ENCODE measurements around the gene MPZL2. TPM values are rescaled to one million over a fixed set of nuclear protein-coding genes. Genes with fewer than 3 reads are reported as not detected.

Gene MPZL2
- total RNA-seq, 1 experiment from 2014 or later = 1.2 TPM

- ATAC-seq (peak; percentile 44), DNase-seq (ENCODE audit: low spot score) (no peak)
- H3K27me3 Mint-ChIP-seq (ENCODE audit: low read depth) = peaks cover 33% of the 10 kb centered on the region
- H3K4me3 Mint-ChIP-seq = no peak overlapping the region
- no peak overlapping the region for H3K27ac Mint-ChIP-seq
- CTCF ChIA-PET = interaction anchor here (0.8 to 2.4 kb wide), 4 partner anchors 13 to 106 kb away, joined by 5 to 8 read pairs (median 6); partner anchors contain the start of gene MPZL2
- H3K9me3 Mint-ChIP-seq = no peaks in the 10 kb centered on the region
- TF ChIP-seq NFATC4 (CRISPR knock-in tag; IDR thresholded peaks at IDR 0.05) = no peak
- no peak for TF ChIP-seq SP1 (CRISPR knock-in tag; conservative IDR thresholded peaks at IDR 0.05)
- TF ChIP-seq MAX (CRISPR knock-in tag; IDR thresholded peaks at IDR 0.05) = no peak
- no peak for TF ChIP-seq ZNF423 (CRISPR knock-in tag; IDR thresholded peaks at IDR 0.05)
- no peak for TF ChIP-seq ATF1 (CRISPR knock-in tag; IDR thresholded peaks at IDR 0.05)
- no peak for TF ChIP-seq MXD4 (CRISPR knock-in tag; IDR thresholded peaks at IDR 0.05; ENCODE audit: borderline replicate concordance)
- no peak for TF ChIP-seq GABPB1 (CRISPR knock-in tag; IDR thresholded peaks at IDR 0.05)
- TF ChIP-seq USF1 (CRISPR knock-in tag; IDR thresholded peaks at IDR 0.05) = no peak
- no peak for TF ChIP-seq ZBTB21 (CRISPR knock-in tag; IDR thresholded peaks at IDR 0.05; ENCODE audit: borderline replicate concordance)
- no peak for TF ChIP-seq ZNF232 (CRISPR knock-in tag; IDR thresholded peaks at IDR 0.05)
- no peak for TF ChIP-seq NR1H2 (CRISPR knock-in tag; IDR thresholded peaks at IDR 0.05)
- TF ChIP-seq CDX4 (CRISPR knock-in tag; IDR thresholded peaks at IDR 0.05; ENCODE audit: borderline replicate concordance) = no peak
- no peak for TF ChIP-seq JAZF1 (CRISPR knock-in tag; IDR thresholded peaks at IDR 0.05)
- H3K36me3 Mint-ChIP-seq = no peaks in the 10 kb centered on the region
- POLR2A ChIA-PET = no interaction called here
- peaks cover 2% of the 10 kb centered on the region; the same call in 1 of the 2 replicates for H3K4me1 Mint-ChIP-seq
Observed at GRCh38 chr11:118277312-118277711, 13.2 kb upstream of the MPZL2 start.

- peaks cover 42% of the 10 kb centered on the region for H3K27me3 Mint-ChIP-seq (ENCODE audit: low read depth)
- POLR2A ChIA-PET = no interaction called here
- H3K36me3 Mint-ChIP-seq = no peaks in the 10 kb centered on the region
- no peaks in the 10 kb centered on the region for H3K9me3 Mint-ChIP-seq
- H3K4me1 Mint-ChIP-seq = peaks cover 2% of the 10 kb centered on the region; the same call in 1 of the 2 replicates
- no peak for DNase-seq (ENCODE audit: low spot score)
- TF ChIP-seq CDX4 (CRISPR knock-in tag; IDR thresholded peaks at IDR 0.05; ENCODE audit: borderline replicate concordance) (no peak), ZBTB43 (CRISPR knock-in tag; IDR thresholded peaks at IDR 0.05) (no peak), MXD4 (CRISPR knock-in tag; IDR thresholded peaks at IDR 0.05; ENCODE audit: borderline replicate concordance) (no peak), GTF2I (CRISPR knock-in tag; conservative IDR thresholded peaks at IDR 0.05) (no peak), FOXK1 (CRISPR knock-in tag; IDR thresholded peaks at IDR 0.05) (no peak), STAT6 (CRISPR knock-in tag; conservative IDR thresholded peaks at IDR 0.05; ENCODE audit: low read depth) (no peak), TEAD1 (CRISPR knock-in tag; IDR thresholded peaks at IDR 0.05) (no peak), CBFB (CRISPR knock-in tag; IDR thresholded peaks at IDR 0.05; ENCODE audit: low read depth) (no peak), FOXJ3 (CRISPR knock-in tag; IDR thresholded peaks at IDR 0.05; ENCODE audit: borderline replicate concordance) (no peak), AR (CRISPR knock-in tag; IDR thresholded peaks at IDR 0.05) (no peak), ZNF232 (CRISPR knock-in tag; IDR thresholded peaks at IDR 0.05) (no peak), FOXP1 (CRISPR knock-in tag; IDR thresholded peaks at IDR 0.05; ENCODE audit: borderline replicate concordance) (no peak)
- H3K27ac Mint-ChIP-seq = no peak overlapping the region
- no peak for ATAC-seq
- CTCF ChIA-PET = interaction anchor here (1.0 to 2.4 kb wide), 3 partner anchors 13 to 78 kb away, joined by 4 to 8 read pairs (median 5); partner anchors contain the start of gene MPZL2
- no peak overlapping the region for H3K4me3 Mint-ChIP-seq
Observed at GRCh38 chr11:118276422-118276821, 12.3 kb upstream of the MPZL2 start.

Measured in WTC11 (cell line).